ENCODE measurements around the gene SMARCC1.

The SMARCC1 gene

DNA sequence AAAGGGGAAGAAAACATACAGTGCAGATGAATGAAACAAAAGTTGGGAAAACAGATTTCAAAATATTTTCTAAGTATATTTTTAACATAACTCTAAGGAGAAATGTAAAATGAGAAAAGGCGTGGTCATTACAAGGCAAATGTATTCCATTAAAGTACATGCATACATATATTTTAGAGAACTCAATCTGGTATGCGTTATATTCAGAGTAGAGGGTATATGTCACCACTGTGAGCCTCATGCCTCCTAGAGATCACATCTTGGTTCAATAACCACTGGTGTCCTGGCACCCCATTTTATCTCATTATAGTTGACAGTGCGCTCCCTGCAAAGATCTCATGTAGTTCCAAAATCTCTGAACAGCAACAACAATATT lies 77.5 kb downstream of the SMARCC1 start:
- no peak for DNase-seq (ENCODE audit: low read depth in 2 of 2)

DNA sequence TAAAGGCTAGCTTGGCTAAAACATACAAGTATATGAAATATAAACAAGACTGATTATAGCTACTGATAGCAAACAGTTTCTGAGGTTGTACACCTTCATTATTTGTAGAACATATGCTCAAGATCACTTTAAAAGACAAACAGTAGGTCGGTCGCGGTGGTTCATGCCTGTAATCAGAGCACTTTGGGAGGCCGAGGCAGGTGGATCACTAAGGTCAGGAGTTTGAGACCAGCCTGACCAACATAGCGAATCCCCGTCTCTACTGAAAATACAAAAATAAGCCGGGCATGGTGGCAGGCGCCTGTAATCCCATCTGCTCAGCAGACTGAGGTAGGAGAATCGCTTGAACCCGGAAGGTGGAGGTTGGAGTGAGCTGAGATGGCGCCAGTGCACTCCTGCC lies 80.3 kb downstream of the SMARCC1 start:
- no peak for DNase-seq (ENCODE audit: low read depth in 2 of 2)

DNA sequence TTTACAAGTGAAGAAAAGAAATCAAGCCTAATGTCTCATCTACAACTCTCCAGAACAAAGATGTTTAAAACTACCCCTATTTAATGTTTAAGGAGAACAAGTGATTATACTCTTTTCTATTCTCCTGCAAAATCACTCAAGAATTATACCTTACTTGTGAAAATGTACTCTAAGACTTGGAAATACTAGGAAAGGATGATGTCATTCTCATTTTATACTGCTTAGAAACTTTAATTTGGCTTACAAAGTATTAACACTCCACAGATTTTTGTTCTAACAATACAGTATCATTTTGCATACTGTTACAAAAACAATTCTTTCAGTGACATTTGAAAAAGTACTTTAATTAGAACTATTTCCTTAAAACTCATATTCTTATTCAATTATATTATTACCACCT lies 89.5 kb downstream of the SMARCC1 start:
- DNase-seq (ENCODE audit: low read depth in 2 of 2) = no peak

DNA sequence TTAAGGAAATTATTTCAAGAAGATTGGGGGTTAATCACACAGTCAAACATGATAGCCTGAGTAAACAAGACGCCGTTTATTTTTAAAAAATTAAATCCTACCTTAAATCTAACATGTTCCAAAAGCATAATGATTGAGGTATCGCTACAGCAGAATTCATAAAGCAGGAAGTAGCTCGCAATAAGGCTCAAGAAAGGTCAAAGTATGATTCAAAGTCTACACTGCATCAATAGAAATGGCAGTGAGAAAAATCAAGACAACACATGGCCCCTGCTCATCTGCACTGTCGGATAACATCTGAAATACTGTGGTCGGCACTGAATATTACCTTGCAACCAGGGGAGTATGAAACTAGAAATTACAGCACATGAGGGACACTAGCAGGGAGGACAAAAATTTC lies 93.2 kb downstream of the SMARCC1 start:
- DNase-seq (ENCODE audit: low read depth in 2 of 2) = no peak

DNA sequence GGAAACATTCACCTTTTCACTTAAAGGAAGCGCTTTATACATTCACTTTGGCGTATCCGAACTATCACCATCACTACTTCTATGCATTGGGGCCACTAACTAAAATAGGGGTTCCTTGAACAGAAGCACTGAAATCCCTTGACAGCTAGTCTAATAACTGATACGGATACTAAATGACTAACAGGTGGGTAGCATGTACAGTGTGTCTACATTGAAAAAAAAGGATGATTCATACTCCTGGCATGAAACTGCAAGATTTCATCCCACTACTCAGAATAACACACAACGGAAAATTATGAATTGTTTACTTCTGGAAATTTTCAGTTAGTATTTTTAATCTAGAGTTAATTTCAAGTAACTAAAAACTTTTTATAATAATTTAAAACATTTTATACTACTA lies 96.7 kb downstream of the SMARCC1 start:
- DNase-seq (ENCODE audit: low read depth in 2 of 2) = no peak

DNA sequence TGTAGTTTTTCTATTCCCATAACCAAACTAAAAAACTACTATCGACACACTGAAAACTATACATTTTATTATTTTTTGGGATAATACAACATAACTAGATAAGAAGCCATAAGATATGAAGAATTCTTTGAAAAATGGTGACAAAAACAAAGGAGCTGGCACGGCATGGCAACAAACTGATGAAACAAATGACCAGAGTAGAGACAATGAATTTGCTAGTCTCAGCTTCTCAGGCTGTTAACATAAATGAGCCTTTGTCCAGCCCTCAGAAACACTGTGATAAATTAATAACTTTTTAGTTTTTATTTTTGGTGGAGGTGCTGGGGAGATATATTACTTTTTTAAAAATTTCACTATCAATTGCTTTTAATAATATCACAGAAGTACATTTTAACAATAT lies 100.7 kb downstream of the SMARCC1 start:
- DNase-seq (ENCODE audit: low read depth in 2 of 2) = no peak

DNA sequence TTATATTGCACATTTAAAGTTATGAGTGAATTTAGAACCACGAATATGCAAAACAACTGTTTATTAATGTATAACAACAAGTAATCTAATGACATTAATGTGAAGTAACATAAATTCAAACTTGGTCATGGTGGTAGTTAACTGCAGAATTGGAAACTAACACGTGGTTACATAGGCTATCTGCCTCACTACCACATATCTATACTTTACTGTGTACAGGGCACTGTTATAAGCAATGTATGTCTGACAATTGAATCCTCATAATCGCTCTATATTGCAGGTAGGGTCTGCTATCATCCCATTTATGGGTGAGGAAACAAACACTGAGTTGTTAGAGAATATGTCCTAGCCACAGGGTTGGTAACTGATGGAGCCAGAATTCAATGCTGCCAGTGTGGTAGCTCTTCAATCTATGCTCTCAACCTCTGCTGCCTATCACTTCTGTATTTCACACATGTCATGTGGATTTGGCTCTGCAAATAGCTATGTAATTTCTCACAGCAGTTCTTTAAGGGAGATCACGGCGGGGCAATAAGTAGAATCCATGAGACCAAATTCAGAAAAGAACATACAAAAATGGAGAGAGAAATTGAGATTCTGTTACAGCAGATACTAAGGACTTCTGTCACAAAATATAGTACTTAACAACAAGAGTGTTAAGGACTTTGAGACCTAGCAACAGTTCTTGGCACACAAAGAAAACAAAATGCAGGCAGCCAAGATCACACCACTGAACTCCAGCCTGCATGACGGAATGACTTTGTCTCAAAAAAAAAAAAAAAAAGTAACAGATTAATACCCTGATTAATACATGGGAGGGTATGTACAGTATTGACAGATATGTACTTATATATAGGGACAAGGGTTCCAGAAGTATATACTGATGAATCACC lies 103.0 kb downstream of the SMARCC1 start:
- no peak for DNase-seq (ENCODE audit: low read depth in 2 of 2)

DNA sequence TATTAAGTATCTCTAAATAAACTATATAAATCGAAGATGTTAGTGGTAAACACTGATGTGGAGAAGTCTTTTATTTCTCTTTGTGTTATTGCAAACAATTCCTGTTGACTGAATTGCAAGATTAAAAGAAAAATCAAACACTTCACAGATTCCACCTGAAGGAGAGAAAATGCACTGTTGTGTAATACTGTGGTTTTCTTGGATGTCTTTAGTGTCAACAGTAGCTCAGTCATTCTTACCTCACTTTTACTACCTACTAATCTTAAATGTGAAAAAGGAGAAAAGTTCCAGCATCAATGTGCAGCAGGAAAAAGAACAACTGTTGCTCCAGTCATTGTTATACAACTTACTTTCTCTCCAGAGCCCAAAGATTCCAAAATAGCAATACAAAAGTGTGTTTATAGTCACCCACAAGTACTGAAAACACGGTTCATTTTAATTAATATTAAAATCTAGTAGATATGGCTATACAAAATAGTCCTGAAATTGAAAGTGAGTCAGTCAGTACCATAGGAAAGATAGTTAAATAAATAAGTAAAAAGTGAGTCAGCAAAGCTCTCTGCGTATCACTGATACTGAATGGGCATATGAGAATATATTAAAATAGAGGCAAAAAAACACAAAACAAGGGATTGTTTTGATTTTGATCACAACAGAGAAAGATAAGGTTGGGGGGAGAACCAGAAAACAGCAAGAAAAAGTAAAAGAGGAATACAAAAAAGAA lies 112.5 kb downstream of the SMARCC1 start:
- DNase-seq (ENCODE audit: low read depth in 2 of 2) = no peak

DNA sequence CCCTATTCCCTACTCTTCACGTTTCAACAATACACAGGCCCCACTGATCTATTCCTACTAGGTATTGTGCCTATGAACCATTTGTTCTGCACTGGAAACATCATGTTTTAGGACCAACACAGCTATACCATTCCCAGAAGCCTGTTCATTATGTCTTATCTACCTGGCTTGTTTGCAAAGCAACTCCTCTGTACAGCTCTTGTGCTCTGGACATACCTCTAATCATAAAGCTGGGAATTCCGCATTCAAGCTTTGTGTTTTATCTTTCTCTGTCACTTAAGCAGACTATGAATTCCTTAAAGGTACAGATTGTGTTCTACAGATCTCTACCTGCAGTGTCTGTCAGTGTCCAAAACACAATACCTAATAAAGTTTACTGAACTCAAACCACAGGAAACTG lies 115.6 kb downstream of the SMARCC1 start:
- no peak for DNase-seq (ENCODE audit: low read depth in 2 of 2)

DNA sequence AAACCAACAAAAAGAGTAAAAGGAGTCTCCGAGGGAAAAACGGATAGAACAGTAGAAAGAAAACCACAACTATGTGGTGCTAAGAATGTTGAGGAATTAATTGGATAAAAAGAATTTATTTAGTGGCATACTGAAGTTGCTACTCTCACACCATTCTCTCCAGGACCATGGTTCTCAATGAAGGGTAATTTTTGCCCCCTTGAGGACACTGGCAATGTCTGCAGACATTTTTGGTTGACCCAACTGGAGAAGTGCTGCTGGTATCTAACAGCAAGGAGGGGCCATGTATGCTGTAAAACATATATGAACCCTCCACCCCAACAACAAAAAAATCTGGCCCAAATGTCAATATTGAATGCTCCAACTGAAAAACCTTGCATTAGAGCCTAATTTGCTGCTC lies 117.2 kb downstream of the SMARCC1 start:
- DNase-seq (ENCODE audit: low read depth in 2 of 2) = no peak

DNA sequence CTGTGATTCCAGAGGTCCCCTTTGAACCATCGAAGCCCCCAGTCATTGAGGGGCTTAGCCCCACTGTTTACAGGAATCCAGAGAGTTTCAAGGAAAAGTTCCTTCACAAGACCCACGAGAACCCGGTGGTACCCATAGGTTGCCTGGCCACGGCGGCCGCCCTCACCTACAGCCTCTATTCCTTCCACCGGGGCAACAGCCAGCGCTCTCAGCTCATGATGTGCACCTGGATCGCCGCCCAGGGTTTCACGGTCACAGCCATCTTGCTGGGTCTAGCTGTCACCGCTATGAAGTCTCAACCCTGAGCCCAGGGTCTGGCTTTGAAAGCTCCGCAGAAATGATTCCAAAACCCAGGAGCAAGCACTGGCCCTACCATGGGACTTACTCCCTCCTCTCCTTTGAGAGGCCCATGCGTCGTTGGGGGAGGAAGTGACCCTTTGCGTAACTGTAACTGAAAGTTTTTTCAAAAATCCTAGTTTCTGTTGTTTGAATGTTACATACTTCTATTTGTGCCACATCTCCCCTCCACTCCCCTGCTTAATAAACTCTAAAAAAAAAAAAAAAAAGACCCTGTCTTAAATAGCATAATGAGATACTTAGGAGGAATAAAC lies 118.0 kb downstream of the SMARCC1 start:
- DNase-seq (ENCODE audit: low read depth in 2 of 2) = no peak

DNA sequence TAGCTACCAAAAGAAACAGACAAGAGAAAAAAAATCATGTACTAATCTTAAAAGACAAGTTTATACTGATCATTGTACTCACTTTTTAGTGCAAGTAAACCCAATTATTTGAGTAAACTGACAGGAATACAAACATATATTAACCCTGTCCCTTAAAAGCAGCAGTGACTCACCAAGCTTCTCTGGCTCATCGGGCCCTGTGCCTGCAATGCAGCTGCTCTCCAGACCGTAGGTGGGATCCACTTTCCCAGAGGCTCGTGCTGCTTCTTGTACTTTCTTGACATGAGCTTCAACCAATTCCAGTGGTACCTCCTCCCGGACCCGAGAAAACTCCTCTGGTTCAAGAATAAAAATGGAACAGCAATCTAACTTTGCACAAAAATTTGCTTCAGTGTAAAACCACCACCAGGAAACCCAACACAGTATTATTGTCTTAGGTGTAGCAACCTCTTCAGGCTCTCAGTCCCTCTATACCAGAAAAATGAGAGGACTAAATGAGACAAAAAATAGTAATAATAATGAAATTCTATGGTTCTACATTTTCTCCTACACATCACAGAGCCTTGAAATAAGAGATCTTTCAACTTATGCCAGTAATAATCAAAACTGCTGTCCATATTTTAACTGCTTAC lies 120.5 kb downstream of the SMARCC1 start:
- no peak for DNase-seq (ENCODE audit: low read depth in 2 of 2)

DNA sequence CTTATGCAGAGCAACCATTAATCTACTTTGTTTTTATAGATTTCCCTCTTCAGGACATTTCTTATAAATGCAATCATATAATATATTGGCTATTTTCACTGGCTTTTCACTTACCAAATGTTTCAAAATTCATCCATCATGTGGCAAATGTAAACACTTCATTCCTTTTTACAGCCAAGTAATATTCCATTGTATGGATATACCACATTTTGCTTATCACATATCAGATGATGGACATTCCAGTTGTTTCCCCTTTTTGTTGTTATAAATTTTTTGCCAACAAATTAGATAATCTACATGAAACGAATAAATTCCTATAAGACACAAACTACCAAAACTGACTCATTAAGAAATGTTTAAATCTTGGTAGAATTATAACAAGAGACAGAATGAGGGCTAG lies 123.2 kb downstream of the SMARCC1 start:
- no peak for DNase-seq (ENCODE audit: low read depth in 2 of 2)

DNA sequence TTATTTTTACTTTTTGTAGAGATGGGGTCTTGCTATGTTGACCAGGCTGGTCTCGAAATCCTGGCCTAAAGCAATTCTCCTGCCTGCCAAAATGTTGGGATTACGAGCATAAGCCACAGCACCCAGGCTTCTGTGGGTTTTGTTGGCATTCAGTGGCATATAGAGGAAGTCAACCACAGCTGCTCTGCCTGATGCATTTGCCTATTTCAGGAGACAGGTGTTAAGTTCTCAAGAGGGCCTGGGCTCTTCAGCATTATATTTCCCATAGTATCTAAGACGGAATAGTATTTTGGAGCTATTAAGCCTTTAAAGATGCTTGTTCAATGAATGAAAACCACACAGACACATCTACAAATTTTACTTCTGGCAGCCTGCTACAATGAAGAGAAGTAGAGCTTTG lies 129.6 kb downstream of the SMARCC1 start:
- DNase-seq (ENCODE audit: low read depth in 2 of 2) = no peak

DNA sequence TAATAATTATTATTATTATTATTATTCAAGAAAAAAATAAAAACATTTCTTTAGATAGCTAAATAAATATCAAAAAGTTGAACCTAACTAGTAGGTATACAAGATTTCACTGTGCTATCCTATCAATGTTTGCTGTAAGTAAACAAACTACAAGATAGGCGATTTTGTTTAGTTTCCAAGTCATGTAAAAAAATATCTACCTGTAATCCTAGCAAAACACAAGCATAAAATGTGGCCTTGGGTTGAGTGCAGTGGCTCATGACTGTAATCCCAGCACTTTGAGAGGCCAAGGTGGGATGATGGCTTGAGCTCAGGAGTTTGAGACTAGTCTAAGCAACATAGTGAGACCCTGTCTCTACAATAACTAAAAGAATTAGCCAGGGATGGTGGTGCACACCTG lies 131.4 kb downstream of the SMARCC1 start:
- DNase-seq (ENCODE audit: low read depth in 2 of 2) = no peak

DNA sequence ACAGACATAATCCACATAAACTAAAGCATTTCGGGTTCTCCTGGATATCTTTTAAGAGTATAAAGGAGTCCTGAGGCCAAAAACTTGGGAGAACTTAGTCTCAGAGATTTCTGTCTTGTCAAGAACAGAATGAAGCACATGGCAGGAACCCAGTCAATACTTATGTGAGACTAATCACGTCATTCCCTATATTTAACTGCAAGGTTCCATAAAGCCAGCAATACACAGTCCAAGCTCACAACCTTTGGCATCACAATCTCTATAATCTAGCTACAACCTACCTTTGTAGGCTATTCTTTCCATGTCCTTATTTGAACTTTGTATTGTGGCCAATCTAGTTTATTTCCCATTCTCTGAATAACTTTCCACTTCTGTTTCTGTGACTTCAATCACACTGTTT lies 134.1 kb downstream of the SMARCC1 start:
- DNase-seq (ENCODE audit: low read depth in 2 of 2) = no peak

DNA sequence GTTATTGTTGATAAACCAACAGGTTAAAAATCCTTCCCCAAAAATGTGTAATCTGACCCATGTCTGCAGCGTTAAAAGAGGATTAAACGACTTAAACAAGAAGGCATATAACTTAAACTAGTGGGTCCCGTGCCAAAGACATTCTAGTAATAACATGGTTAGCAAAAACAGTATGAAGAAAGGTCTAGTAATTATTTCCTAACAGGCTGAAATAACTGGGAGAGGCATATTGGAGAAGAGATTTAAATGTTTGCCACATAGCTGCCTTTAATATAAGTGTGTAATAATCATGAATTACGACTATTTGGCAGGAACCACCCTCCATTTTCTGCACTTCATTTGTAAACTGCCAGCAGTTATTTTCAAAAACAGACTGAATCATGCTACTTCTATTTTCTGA lies 135.3 kb downstream of the SMARCC1 start:
- no peak for DNase-seq (ENCODE audit: low read depth in 2 of 2)

DNA sequence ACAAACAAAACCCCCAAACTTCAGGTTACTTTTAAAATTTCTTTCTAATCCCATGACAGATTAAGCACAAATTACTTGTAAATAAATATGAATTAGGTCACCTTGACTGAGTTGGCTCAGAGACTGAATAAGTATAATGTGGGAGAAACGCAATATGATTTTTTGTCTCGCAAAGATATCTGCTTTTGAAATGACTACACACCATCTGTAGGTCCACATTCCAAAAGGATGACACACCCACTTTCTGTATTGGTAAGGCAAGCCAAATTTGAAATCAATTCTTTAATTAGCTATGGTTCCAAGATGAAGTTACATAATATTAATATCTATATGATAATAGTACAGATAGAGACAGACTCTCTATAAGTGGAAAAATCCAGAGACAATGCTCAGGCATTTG lies 136.1 kb downstream of the SMARCC1 start:
- no peak for DNase-seq (ENCODE audit: low read depth in 2 of 2)

DNA sequence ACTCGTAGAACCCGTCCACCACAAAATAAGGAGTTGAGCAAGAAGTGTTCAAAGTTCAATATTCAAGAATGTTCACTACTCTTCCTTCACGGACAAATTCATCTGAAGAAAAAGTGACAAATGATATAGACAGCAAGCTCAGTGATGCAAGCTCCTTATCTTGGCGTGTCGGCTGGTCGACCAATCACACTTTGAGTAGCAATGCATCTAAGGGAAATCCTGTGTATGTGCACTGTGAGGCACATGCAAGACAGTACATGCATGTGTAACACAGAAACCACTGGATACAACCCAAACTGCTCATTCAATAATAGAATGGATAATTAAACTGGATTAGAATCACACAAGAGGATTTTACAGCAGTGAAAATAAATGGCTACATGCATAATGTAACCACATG lies 138.6 kb downstream of the SMARCC1 start:
- no peak for DNase-seq (ENCODE audit: low read depth in 2 of 2)

DNA sequence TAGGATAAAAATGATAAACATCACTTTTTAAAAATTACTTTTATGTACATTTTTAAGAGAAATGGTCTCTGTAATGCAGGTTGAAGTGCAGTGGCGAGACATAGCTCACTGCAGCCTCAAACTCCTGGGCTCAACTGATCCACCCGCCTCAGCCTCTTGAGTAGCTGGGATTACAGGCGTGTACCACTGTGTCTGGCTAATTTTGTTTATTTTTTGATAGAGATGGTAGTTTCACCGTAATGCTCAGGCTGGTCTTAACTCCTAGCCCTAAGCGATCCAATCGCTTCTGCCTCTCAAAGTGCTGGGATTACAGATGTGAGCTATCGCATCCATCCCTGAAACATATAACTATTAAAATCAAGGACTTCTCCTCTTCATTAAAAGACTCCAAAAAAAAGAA lies 140.0 kb downstream of the SMARCC1 start:
- no peak for DNase-seq (ENCODE audit: low read depth in 2 of 2)

DNA sequence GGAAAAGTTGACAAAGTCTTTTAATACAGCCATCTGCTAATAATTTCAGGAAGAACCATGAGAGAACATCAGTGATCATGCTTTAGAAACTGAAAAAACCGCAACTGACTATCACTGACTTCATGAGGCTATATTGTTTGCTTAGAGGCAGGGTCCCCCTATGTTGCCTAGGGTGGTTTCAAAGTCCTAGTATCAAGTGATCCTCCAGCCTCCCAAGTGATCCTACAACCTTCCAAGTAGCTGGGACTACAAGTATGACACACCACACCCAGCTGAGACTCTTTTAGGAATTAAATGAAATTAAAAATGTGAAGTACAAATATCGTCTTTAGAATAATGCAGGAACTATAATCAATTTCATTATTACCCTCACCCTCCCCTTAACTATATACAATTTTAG lies 144.8 kb downstream of the SMARCC1 start:
- DNase-seq (ENCODE audit: low read depth in 2 of 2) = no peak

DNA sequence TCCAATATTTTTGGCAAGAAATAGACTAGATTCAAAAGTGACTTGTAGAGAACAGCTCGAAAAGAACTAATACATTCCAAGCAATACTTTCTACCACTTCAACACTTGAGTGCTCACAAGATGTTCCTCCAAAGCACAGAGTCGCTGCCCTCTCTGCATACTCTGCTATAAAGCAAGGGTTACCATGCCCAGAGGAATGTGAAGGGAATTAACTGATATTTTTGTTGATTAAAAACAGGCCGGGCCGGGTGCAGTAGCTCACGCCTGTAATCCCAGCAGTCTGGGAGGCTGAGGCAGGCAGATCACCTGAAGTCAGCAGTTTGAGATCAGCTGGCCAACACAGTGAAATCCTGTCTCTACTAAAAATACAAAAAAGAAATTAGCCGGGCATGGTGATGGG lies 145.5 kb downstream of the SMARCC1 start:
- no peak for DNase-seq (ENCODE audit: low read depth in 2 of 2)

DNA sequence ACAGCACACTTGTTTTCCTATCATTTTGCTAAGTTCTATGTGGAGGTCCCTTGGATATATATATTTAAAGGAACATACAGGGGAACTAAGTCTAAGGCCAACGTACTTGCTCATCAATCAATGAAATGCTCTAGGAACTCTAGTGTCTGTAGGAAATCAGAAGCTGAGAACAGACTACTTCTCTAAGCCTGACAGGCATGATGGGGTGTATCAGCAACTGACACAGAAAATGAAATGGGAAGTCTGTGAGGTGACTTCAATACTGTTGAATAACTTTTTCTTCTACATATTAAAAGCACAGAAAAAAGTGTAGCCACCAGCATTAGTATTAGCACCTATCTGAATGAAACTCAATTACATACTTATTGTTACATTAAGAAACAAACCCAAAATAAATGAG lies 146.2 kb downstream of the SMARCC1 start:
- DNase-seq (ENCODE audit: low read depth in 2 of 2) = no peak
